ENCODE measurements around the gene ZGRF1.

GRCh38 chr4:112540695-112541094 is 96.0 kb downstream of the ZGRF1 start:
- TF ChIP-seq POLR2A (IDR thresholded peaks at IDR 0.05) (no peak), CTCF (IDR thresholded peaks at IDR 0.05) (no peak)

Measured in tibial nerve (tissue), 3 donors.